Fibroblast of skin of left biceps (primary cell): Measurements from ENCODE around the gene SACM1L.

Experiments
- DNase-seq, 2 experiments: peaks; one replicate each; pipeline ENCODE4 v3.0.0-alpha.2; 2013; ENCODE audit warnings: low read depth in 2 of 2

The SACM1L gene

DNA sequence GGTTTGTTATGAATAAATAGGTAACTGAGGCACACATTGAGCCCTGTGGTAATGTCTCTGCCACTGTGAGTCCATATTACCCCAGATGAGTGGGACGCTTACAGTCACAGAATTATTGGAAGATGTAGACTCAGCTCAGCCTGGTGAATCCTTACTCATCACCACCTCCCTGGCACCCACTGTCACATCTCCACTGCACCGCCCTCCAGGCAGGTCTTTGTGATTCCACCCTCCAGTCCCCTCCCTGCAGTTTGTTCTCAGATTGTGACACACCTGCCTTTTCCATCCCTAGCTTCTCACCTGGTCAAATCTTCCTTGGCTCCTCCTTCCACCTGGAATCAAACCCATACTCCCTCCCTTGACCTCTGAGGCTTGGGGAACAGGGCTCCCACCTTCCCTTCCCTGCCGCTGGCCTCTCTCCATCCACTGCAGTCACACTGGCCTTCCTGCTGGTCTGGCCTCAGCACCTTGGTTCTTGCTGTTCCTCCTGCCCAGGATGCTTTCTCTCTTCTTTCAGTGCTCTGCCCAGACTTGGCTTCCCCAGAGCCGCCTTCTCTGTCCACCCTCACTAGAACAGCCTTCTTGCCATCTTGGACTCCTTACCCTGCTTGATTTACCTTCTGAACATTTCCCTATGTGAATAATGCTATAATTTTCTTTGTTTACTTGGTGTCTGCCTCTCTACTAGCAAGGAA lies 97.8 kb downstream of the SACM1L start:
- no peak for DNase-seq

DNA sequence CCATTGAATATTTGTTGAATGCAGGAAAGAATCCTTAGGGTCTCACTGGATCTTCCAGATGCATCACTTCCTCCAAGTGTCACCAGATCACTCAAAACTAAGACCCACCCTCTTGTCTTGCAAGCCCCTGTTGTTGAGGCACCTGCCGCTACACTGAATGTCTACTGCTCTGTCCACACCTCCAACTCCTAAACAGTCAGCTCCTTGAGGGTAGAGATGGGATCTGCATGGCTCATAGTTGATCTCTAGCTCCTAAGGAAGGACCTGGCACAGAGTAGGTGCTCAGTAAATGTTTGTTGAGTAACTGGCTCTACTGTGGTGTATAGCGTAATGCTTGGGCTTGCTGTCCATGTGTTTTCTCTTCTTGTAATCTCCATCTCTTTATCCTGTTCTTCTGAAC lies 98.4 kb downstream of the SACM1L start:
- no peak for DNase-seq

DNA sequence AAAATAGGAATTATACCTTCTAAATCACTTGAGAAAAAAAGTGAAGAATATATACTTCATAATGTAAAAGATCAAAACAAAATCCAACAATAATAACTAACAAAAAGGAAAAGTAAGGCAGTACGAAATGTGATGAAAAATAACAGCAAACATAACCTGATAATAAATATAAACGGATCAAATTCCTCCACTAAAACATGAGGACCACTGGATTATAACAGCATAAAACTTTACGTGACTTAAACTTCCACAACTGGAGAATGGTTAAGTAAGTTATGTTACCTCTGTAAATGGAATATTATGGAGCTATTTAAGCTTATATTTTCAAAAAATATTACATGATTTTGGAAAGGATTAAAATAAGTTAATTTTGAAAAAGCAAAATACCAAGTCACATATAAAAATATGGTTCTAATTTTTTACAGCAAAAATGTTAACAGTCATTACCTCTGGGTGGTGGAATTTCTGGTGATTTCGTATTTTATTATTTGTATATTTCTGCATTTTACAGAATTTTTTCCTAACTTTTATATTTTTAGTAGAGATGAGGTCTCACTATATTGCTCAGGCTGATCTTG lies 100.1 kb downstream of the SACM1L start:
- DNase-seq: no peak

- no peak for DNase-seq
These were observed 101.4 kb downstream of the SACM1L start for GRCh38 chr3:45790596-45790995.

- no peak for DNase-seq
These were observed 102.8 kb downstream of the SACM1L start for GRCh38 chr3:45792036-45792435.

- DNase-seq: no peak
These were observed 103.4 kb downstream of the SACM1L start for GRCh38 chr3:45792516-45793172.

DNA sequence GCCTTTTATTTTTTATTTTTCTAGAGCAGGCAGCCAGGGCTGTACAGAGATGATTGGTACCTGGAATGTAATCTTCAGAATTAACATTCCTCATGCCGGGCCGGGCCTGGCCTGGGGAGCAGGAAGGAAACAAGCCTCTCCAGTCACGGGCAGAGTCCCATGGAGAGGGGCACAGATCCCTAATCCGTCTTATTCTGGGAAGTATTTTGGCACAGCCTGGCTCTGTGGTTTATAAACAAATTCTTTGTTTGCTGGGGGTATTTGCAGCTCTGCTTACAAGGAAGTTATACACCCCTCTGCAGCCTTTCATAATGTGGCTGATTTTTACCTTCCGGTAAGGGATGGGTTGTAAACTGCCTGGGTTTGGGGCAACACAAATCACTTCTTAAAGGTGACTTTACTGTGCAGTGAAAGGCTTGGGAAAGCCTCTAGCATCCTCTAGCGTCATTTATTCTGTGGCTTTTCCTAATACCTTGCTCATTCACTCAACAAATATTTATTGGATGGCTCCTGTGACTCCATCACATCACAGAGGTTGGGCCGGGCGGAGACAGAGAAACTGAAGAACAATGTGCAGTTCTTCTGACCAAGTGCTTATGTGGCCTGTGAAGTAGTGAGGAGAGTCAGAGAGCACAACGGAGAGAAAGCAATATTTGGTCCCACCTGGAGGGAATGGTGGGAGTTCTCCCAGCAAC lies 104.4 kb downstream of the SACM1L start:
- DNase-seq: no peak

DNA sequence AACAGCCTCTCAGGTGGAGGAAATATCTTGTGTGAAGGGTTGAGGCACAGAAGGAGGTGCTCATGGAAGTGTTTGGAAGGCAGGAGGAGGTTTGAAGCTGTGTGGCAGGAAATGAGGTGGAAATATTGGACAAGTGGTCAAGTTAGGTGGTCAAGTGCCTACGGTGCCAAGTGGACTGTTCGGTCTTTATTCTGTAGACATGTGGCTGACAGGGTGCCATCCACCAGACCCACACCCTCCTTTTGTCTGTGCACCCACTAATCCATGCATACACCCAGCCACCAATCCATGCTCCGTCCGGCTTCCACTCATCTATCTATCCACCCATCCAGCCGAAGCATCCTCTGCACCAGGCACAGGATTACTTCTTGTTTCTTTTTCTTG lies 105.0 kb downstream of the SACM1L start:
- no peak for DNase-seq

DNA sequence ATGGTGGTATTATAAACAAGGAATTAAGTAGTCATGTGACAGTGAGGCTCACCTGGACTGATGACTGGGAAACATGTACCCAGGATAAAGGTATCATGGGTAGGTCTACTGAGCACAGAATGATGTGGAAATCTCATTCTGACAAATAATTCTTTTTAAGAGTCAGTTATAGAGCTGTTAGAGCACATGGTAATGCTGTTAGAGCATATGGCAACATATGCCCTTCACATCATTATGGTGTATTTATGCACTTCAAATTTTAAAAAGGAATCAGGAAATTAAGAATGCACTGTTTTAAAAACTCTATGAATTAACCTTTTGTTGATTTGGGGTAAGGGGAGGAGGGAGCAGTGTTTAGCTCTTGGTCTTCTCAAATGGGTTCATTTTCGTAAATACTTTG lies 105.5 kb downstream of the SACM1L start:
- no peak for DNase-seq
